HEK293 (cell line): ENCODE data around the gene HRAS.

Experiments
- CTCF ChIP-seq: fragments of 450-650 bp; formaldehyde crosslinking; IDR thresholded peaks from 2 replicates; pipeline ENCODE4 v1.5.1; 2016; ENCODE audit warnings: missing biosample characterization, missing genetic modification characterization
- ZNF2 ChIP-seq: fragments of 450-650 bp; formaldehyde crosslinking; IDR thresholded peaks from 2 replicates; pipeline ENCODE4 v1.5.1; 2016; ENCODE audit warnings: missing biosample characterization, missing genetic modification characterization

GRCh38 chr11:530960-531831, 4.2 kb downstream of the HRAS start:
- no peak for TF ChIP-seq ZNF2 (tag by site-specific recombination)
- TF ChIP-seq CTCF (tag by site-specific recombination), result no peak
